ENCODE results near the gene LLGL2.
"Not testable (repeated sequence)": the region's sequence is repeated elsewhere in the genome, so short reads cannot be mapped to it uniquely, and the experiment has no call there.

LLGL2 gene

DNA sequence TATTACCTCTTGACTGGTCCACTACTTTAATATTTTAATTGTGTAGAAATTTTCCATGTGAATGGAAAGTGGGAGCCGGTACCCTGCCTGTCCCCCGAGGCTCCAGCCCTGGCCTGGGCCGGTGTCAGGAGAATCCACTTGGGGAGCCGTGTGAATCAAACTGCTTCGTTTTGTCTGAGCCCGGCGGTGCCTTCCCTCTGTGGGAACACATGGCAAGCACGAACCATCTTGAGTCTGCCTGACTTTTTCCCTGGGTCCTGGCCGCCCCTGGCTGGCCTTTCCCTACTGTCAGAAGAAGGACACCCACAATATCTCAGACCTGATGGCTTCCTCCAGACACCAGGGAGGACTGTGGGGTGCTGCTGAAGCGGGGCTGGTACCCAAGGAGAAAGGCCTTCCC is 49.7 kb downstream of the LLGL2 start:
- Mint-ChIP-seq H3K27ac (no peak overlapping the region), H3K9me3 (no peaks in the 10 kb centered on the region), H3K36me3 (ENCODE audit: low read depth) (no peaks in the 10 kb centered on the region), H3K27me3 (ENCODE audit: low read depth) (peaks cover 4% of the 10 kb centered on the region), H3K4me3 (no peak overlapping the region), H3K4me1 (ENCODE audit: low read depth) (peaks cover 5% of the 10 kb centered on the region)
- DNase-seq (ENCODE audit: low spot score) = no peak

DNA sequence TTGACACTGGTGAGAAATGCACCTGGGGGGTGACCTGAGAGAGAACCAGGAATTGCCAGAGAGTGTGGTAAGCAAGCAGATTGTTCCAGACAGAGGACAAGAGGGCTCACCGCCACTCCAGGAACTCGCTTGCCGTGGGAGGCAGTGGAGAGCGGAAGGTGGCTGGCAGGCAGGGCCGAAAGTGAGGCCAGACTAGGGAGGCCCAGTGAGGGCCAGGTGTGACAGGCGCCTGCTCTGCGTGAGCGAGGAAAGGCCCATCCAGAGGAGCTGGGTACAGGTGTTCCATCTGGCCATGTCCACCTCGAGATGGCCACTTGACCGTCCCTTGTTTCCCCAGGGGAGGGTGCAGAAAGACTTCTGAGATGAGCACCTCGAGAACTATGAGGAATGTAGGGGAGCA is 50.2 kb downstream of the LLGL2 start:
- no peak overlapping the region for H3K4me3 Mint-ChIP-seq
- H3K27ac Mint-ChIP-seq = no peak overlapping the region
- no peak for DNase-seq (ENCODE audit: low spot score)
- H3K4me1 Mint-ChIP-seq (ENCODE audit: low read depth) = peaks cover 5% of the 10 kb centered on the region
- H3K36me3 Mint-ChIP-seq (ENCODE audit: low read depth) = no peaks in the 10 kb centered on the region
- H3K9me3 Mint-ChIP-seq = no peaks in the 10 kb centered on the region
- H3K27me3 Mint-ChIP-seq (ENCODE audit: low read depth) = peaks cover 4% of the 10 kb centered on the region

DNA sequence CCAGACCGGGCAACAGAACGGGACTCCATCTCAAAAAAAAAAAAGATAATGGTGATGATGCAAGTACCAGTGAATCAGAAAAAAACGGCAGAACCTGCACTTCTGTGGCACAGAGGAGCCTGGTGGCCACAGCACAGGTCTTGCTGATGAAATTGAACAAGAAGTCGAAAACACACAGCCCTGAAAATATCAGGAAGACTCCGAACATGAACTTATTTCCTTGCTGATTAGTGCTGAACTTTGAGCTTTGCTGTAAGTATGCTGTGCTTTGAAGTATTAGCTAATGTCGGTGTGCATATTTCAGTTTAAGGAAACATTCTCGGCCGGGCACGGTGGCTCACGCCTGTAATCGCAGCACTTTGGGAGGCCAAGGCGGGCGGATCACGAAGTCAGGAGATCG is 51.2 kb downstream of the LLGL2 start:
- Mint-ChIP-seq H3K9me3 (no peaks in the 10 kb centered on the region), H3K4me1 (ENCODE audit: low read depth) (peaks cover 8% of the 10 kb centered on the region), H3K27me3 (ENCODE audit: low read depth) (peaks cover 12% of the 10 kb centered on the region), H3K4me3 (no peak overlapping the region), H3K36me3 (ENCODE audit: low read depth) (peaks cover 2% of the 10 kb centered on the region), H3K27ac (no peak overlapping the region)
- DNase-seq (ENCODE audit: low spot score) = no peak

DNA sequence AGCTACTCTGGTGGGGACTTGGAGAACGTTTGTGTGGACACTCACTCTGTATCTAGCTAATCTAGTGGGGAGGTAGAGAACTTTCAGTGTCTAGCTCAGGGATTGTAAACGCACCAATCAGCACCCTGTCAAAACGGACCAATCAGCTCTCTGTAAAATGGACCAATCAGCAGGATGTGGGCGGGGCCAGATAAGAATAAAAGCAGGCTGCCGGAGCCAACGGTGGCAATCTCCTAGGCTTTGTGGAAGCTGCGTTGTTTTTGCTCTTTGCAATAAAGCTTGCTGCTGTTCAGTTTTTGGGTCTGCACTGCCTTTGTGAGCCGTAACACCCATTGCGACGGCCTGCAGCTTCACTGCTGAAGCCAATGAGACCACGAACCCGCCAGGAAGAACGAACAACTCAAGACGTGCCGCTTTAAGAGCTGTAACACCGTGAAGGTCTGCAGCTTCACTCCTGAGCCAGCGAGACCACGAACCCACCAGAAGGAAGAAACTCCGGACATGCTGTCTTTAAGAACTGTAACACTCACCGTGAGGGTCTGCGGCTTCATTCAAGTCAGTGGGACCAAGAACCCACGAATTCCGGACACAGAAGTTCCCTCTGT is 55.7 kb downstream of the LLGL2 start:
- H3K27ac Mint-ChIP-seq; H3K4me1 Mint-ChIP-seq (ENCODE audit: low read depth); H3K36me3 Mint-ChIP-seq (ENCODE audit: low read depth); H3K9me3 Mint-ChIP-seq: not testable (repeated sequence)
- Mint-ChIP-seq H3K27me3 (ENCODE audit: low read depth) (peaks cover 24% of the 10 kb centered on the region), H3K4me3 (peak overlapping the region; percentile 77)
- peak; percentile 40 for DNase-seq (ENCODE audit: low spot score)

DNA sequence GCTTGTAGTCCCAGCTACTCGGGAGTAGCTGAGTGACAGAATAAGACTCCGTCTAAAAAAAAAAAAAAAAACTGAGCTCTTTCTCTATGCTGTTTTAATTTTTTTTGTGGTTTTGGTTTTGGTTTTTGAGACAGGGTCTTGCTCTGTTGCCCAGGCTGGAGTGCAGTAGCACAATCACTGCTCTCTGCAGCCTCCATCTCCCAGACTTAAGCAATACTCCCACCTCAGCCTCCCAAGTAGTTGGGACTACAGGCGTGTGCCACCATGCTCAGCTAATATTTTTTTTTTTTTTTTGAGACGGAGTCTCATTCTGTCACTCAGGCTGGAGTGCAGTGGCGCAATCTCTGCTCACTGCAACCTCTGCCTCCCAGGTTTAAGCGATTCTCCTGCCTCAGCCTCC is 57.7 kb downstream of the LLGL2 start:
- H3K9me3 Mint-ChIP-seq; DNase-seq (ENCODE audit: low spot score); H3K27ac Mint-ChIP-seq; H3K4me1 Mint-ChIP-seq (ENCODE audit: low read depth); H3K4me3 Mint-ChIP-seq; H3K36me3 Mint-ChIP-seq (ENCODE audit: low read depth): not testable (repeated sequence)
- H3K27me3 Mint-ChIP-seq (ENCODE audit: low read depth) = peaks cover 37% of the 10 kb centered on the region

DNA sequence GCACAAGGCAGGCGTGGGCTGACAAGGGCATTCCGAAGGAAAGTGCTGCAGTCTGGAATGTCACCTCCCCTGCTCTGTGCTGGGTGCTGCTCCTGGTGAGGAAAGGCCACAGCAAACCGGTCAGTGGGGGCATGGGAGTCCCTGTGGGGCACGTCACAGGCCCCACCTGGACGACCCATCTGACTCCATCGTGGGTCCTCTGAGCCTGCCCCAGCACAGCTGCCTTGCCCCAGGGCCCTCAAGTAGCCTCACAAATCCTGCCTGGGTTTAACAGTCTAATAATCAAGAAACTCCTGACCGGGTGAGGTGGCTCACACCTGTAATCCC is 59.3 kb downstream of the LLGL2 start:
- Mint-ChIP-seq H3K27ac (no peak overlapping the region), H3K4me1 (ENCODE audit: low read depth) (peaks cover 9% of the 10 kb centered on the region), H3K9me3 (no peaks in the 10 kb centered on the region), H3K27me3 (ENCODE audit: low read depth) (peaks cover 33% of the 10 kb centered on the region), H3K4me3 (no peak overlapping the region), H3K36me3 (ENCODE audit: low read depth) (peaks cover 2% of the 10 kb centered on the region)
- DNase-seq (ENCODE audit: low spot score) = no peak

DNA sequence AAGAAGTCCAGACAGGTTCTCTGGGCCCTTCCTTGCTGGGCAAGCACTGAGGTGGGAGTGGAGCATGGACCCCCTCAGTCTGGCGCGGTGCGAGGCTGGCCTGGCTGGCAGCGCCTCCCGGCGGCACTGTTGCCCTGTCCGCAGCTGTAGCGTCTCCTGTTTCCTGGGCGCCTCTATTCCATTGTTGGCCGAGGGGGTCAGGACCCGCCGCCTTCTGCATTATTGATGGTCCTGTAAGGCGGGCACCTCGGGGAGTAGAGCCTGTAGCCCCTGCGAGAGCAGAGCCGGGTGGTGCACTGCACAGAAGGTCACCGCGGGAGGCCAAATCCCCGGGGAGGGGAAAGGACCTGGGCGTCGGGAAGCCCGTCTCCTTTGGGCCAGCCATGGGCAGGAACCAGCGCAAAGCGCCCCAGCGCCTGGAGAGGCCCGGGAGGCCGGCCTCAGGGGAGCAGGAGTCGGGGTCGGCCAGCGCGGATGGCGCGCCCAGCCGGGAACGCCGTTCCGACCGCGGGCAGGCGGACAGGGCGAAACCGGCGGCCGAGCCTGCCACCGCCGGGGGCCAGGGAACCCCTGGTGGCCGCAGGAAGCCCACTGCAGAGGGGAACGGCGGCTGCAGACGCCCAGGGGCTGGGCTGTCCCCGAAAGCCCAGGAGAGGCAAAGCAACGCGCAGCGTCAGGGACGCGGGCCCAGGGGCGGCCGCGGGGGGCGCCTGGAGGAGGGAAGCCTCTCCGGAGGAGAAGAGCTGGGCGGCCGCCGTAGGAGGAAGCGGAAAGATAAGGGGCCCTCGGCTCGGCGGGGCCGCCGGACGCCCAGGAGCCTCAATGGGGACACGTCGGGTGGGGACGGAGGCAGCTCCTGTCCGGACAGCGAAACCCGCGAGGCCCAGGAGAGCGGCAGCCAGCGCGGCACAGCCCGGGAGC is 62.4 kb downstream of the LLGL2 start, which contains the start of gene MYO15B:
Gene MYO15B, plus strand, starts transcription at position 126 of the 921 bp plus-strand sequence. Its CDS starts 258 bp downstream, at position 384.
- Mint-ChIP-seq H3K4me1 (ENCODE audit: low read depth) (peaks cover 3% of the 10 kb centered on the region), H3K36me3 (ENCODE audit: low read depth) (no peaks in the 10 kb centered on the region), H3K27ac (no peak within 1 kb of the TSS), H3K9me3 (no peaks in the 10 kb centered on the region), H3K4me3 (peak within 1 kb of the TSS; percentile 46), H3K27me3 (ENCODE audit: low read depth) (peaks cover 24% of the 10 kb centered on the region)
- peak; percentile 50 for DNase-seq (ENCODE audit: low spot score)

DNA sequence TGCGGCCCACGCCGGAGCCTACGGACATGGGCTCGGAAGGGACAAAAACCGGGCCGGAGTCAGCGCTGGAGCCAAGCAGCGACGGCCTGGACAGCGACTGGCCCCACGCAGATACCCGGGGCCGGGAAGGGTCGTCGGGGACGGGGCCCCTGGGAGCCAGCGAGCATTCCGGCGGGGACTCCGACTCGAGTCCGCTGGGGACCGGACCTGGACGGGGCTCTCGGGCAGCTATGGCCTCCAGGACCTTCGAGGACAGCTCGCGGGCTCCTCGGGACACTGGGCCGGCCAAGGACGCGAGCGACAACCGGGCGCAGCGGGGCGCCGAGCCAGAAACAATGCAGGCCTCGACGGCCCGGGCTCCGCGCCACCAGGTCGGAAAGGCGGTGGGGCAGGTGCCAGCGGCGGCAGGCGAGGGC is 63.1 kb downstream of the LLGL2 start:
- H3K27ac Mint-ChIP-seq = no peak overlapping the region
- peaks cover 24% of the 10 kb centered on the region for H3K27me3 Mint-ChIP-seq (ENCODE audit: low read depth)
- DNase-seq (ENCODE audit: low spot score) = no peak
- peaks cover 3% of the 10 kb centered on the region for H3K4me1 Mint-ChIP-seq (ENCODE audit: low read depth)
- peak overlapping the region; percentile 46 for H3K4me3 Mint-ChIP-seq
- H3K36me3 Mint-ChIP-seq (ENCODE audit: low read depth) = no peaks in the 10 kb centered on the region
- no peaks in the 10 kb centered on the region for H3K9me3 Mint-ChIP-seq

DNA sequence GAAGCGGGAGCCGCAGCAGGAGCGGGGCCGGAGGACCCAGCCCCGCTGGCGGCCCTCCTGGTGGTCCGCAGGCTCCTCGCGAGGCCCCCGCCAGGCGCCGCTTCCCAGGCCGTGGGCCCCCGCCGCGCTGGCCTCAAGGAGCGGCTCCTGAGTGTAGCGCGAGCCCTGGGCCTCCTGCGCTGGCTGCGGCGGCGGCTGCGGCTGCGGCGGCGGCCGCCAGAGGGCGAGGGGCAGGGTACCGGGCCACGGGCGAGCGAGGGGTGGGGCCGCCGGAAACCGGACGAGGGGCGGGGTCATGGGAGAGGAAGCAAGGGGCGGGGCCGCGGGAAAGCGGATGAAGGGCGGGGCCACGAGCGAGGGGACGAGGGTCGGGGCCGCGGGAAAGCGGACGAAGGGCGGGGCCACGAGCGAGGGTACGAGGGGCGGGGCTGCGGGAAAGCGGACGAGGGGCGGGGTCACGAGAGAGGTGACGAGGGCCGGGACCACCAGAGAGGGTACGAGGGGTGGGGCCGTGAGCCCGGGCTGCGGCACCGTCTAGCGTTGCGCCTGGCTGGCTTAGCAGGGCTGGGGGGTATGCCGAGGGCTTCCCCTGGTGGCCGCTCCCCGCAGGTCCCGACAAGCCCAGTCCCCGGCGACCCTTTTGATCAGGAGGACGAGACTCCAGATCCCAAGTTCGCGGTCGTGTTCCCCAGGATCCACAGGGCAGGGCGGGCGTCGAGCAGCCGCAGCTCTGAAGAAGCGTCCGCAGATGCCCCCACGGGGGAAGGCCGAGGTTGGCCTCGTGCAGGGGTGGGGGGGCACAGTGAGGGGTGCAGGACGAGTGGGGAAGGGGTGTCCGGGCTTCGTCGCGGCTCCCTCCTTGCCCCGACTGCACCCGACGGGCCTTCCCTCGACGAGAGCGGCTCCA is 63.8 kb downstream of the LLGL2 start:
- peaks cover 3% of the 10 kb centered on the region for H3K4me1 Mint-ChIP-seq (ENCODE audit: low read depth)
- H3K36me3 Mint-ChIP-seq (ENCODE audit: low read depth) = no peaks in the 10 kb centered on the region
- H3K27me3 Mint-ChIP-seq (ENCODE audit: low read depth) = peaks cover 24% of the 10 kb centered on the region
- peak; percentile 84 for DNase-seq (ENCODE audit: low spot score)
- H3K9me3 Mint-ChIP-seq = no peaks in the 10 kb centered on the region
- peak overlapping the region; percentile 67 for H3K27ac Mint-ChIP-seq
- H3K4me3 Mint-ChIP-seq = peak overlapping the region; percentile 75

DNA sequence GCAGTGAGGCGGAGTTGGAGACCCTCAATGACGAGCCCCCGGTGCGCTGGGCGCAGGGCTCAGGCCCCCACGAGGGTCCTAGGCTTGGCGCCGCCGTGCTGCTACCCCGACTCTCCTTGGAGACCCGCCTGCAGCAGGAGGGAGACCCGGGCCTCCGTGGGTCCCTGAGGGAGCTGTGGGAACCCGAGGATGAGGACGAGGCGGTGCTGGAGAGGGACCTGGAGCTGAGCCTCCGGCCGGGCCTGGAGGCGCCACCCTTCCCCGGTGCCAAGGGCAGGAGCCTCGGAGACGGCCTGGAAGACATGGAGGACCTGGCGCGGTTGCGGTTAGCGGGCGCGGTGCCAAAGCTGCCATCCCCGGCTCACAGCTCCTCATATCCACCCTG is 64.4 kb downstream of the LLGL2 start:
- Mint-ChIP-seq H3K27me3 (ENCODE audit: low read depth) (peaks cover 24% of the 10 kb centered on the region), H3K27ac (no peak overlapping the region), H3K4me1 (ENCODE audit: low read depth) (peaks cover 3% of the 10 kb centered on the region), H3K36me3 (ENCODE audit: low read depth) (no peaks in the 10 kb centered on the region), H3K4me3 (peak overlapping the region; percentile 15), H3K9me3 (no peaks in the 10 kb centered on the region)
- no peak for DNase-seq (ENCODE audit: low spot score)

DNA sequence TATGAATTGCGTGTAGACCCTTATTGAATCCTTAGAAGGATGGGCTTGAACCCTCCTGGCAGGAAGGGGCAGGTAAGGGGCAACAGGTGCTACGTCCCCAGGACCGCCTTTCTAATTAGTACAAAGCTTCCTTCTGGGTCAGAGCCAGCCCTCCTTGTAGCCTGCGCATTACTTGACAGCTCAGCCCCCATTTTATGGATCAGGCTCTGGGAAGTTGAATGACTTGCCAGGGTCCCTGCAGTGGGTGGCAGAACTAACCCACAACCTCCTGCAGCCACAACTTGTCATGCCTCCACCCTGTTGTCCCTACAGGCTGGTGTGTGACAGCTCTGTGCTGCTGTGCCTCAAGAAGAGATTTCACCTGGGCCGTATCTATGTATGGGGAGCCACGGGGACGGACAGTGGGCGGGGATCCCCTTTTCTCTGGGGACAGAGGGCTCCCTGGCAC is 64.8 kb downstream of the LLGL2 start:
- H3K9me3 Mint-ChIP-seq = no peaks in the 10 kb centered on the region
- DNase-seq (ENCODE audit: low spot score) = no peak
- peaks cover 20% of the 10 kb centered on the region for H3K27me3 Mint-ChIP-seq (ENCODE audit: low read depth)
- peak overlapping the region; percentile 15 for H3K4me3 Mint-ChIP-seq
- no peaks in the 10 kb centered on the region for H3K36me3 Mint-ChIP-seq (ENCODE audit: low read depth)
- peak overlapping the region; percentile 8 for H3K27ac Mint-ChIP-seq
- peaks cover 3% of the 10 kb centered on the region for H3K4me1 Mint-ChIP-seq (ENCODE audit: low read depth)

DNA sequence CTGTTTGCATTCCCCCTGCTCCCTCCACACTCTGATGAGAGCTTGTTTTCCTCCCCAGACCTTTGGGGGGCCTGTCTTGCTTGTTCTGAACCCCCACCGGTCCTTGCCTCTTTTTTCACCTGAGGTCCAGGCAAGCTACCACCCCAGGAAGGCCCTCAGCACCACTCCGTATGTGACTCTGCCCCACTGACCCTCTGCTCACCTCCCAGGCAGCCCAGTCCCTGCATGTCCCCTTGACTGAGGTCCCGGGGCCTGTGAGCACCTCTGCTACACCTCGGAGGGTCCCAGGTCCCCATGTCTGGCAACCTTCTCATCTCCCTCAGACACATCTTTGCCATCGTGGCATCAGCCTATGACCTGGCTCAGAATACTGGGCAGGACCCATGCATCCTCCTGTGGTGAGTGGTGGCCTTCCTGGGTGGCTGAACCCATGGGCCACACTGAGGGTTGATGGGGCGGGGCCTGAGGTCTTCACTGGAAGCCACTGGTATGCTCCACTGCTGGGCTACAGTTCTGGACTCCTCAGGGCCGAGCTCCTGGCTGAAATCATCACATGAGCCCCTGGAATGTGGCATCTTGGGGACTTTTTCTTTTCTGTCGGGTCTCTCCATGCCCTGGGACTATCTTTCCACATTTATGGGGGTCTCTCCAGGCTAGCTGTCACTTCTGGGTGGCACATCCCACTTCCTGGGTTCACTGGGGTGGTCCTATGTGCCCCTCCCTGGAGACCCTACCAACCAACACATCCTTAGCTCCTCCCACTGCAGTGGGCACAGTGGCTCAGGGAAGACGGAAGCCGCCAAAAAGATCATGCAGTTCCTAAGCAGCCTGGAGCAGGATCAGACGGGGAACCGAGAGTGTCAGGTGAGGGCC is 65.6 kb downstream of the LLGL2 start:
- Mint-ChIP-seq H3K27me3 (ENCODE audit: low read depth) (peaks cover 14% of the 10 kb centered on the region), H3K4me1 (ENCODE audit: low read depth) (peaks cover 3% of the 10 kb centered on the region), H3K36me3 (ENCODE audit: low read depth) (no peaks in the 10 kb centered on the region), H3K4me3 (peak overlapping the region; percentile 21), H3K9me3 (no peaks in the 10 kb centered on the region), H3K27ac (peak overlapping the region; percentile 38)
- DNase-seq (ENCODE audit: low spot score) = no peak

DNA sequence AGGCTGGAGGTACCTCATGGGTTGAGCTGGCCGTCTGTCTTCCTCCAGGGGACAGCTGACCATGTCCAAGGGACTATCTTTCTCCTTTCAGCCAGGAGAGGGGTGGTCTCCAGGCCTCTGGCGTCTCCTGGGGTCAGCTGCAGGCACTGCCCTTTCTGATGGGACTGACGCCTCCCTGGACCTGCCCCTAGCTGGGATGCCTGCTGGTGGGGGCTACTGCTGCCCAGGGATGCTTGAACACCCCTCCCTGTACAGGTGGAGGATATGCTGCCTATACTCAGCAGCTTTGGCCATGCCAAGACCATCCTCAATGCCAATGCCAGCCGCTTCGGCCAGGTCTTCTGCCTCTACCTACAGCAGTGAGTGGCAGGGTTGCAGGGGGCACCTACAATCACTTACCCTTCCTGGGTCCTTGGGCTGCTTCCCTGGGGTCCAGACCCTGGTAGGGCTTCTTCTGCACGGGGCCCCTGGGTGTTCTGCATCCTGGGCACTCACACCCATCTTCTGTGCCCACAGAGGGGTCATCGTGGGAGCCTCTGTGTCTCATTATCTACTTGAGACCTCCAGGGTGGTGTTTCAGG is 66.3 kb downstream of the LLGL2 start:
- Mint-ChIP-seq H3K27ac (no peak overlapping the region), H3K36me3 (ENCODE audit: low read depth) (no peaks in the 10 kb centered on the region), H3K4me3 (no peak overlapping the region), H3K9me3 (no peaks in the 10 kb centered on the region), H3K27me3 (ENCODE audit: low read depth) (peaks cover 7% of the 10 kb centered on the region), H3K4me1 (ENCODE audit: low read depth) (peaks cover 3% of the 10 kb centered on the region)
- DNase-seq (ENCODE audit: low spot score) = no peak

Measured in T-helper 2 cell treated with Interferon-gamma antibody and Interleukin-4, amounts not matched to agents 5 μg/mL and 100 μg/mL, for 36 hours (primary cell).